ENCODE data around the gene CCNH.

DNA sequence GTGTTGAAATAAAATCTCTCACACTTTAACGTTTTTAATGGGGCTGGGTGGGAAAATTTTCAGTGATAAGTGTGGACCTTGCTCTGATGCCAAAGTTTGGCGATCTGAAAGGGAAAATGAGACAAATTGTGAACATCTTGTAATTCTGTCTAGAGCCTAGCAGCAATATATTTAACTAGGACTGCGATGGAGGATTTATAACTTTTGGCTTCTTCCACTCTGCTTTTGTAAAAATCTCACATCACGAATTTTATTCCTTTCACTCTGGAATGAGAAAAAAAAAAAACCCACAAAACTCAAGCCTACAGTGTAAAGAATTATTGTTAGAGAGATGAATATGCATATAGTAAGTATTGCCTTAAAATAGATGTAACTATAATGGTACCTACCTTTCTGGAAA lies 19.9 kb downstream of the CCNH start:
- TF ChIP-seq, protein P1, sequence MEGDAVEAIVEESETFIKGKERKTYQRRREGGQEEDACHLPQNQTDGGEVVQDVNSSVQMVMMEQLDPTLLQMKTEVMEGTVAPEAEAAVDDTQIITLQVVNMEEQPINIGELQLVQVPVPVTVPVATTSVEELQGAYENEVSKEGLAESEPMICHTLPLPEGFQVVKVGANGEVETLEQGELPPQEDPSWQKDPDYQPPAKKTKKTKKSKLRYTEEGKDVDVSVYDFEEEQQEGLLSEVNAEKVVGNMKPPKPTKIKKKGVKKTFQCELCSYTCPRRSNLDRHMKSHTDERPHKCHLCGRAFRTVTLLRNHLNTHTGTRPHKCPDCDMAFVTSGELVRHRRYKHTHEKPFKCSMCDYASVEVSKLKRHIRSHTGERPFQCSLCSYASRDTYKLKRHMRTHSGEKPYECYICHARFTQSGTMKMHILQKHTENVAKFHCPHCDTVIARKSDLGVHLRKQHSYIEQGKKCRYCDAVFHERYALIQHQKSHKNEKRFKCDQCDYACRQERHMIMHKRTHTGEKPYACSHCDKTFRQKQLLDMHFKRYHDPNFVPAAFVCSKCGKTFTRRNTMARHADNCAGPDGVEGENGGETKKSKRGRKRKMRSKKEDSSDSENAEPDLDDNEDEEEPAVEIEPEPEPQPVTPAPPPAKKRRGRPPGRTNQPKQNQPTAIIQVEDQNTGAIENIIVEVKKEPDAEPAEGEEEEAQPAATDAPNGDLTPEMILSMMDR (conservative IDR thresholded peaks at IDR 0.05; ENCODE audit: low read depth in 2 of 2), result no peak
- TF ChIP-seq EZH2 (IDR thresholded peaks at IDR 0.05; ENCODE audit: low read depth, unreplicated experiment) (no peak), POLR2AphosphoS5 (IDR thresholded peaks at IDR 0.05; ENCODE audit: low read depth) (no peak), EZH2phosphoT487 (IDR thresholded peaks at IDR 0.05; ENCODE audit: unreplicated experiment) (no peak), STAT1 (IDR thresholded peaks at IDR 0.05; ENCODE audit: unreplicated experiment) (no peak), JUNB (IDR thresholded peaks at IDR 0.05; ENCODE audit: unreplicated experiment) (no peak), ZNF331 (CRISPR knock-in tag; IDR thresholded peaks at IDR 0.05; ENCODE audit: low read depth) (no peak), CREB1 (CRISPR knock-in tag; IDR thresholded peaks at IDR 0.05; ENCODE audit: low read depth) (no peak), NANOG (IDR thresholded peaks at IDR 0.05; ENCODE audit: borderline replicate concordance) (no peak)
- TF ChIP-seq, protein P2, sequence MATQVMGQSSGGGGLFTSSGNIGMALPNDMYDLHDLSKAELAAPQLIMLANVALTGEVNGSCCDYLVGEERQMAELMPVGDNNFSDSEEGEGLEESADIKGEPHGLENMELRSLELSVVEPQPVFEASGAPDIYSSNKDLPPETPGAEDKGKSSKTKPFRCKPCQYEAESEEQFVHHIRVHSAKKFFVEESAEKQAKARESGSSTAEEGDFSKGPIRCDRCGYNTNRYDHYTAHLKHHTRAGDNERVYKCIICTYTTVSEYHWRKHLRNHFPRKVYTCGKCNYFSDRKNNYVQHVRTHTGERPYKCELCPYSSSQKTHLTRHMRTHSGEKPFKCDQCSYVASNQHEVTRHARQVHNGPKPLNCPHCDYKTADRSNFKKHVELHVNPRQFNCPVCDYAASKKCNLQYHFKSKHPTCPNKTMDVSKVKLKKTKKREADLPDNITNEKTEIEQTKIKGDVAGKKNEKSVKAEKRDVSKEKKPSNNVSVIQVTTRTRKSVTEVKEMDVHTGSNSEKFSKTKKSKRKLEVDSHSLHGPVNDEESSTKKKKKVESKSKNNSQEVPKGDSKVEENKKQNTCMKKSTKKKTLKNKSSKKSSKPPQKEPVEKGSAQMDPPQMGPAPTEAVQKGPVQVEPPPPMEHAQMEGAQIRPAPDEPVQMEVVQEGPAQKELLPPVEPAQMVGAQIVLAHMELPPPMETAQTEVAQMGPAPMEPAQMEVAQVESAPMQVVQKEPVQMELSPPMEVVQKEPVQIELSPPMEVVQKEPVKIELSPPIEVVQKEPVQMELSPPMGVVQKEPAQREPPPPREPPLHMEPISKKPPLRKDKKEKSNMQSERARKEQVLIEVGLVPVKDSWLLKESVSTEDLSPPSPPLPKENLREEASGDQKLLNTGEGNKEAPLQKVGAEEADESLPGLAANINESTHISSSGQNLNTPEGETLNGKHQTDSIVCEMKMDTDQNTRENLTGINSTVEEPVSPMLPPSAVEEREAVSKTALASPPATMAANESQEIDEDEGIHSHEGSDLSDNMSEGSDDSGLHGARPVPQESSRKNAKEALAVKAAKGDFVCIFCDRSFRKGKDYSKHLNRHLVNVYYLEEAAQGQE (IDR thresholded peaks at IDR 0.05; ENCODE audit: unreplicated experiment), result no peak
- TF ChIP-seq, protein P3, sequence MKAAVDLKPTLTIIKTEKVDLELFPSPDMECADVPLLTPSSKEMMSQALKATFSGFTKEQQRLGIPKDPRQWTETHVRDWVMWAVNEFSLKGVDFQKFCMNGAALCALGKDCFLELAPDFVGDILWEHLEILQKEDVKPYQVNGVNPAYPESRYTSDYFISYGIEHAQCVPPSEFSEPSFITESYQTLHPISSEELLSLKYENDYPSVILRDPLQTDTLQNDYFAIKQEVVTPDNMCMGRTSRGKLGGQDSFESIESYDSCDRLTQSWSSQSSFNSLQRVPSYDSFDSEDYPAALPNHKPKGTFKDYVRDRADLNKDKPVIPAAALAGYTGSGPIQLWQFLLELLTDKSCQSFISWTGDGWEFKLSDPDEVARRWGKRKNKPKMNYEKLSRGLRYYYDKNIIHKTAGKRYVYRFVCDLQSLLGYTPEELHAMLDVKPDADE (IDR thresholded peaks at IDR 0.05), result no peak
- TF ChIP-seq, protein P4, sequence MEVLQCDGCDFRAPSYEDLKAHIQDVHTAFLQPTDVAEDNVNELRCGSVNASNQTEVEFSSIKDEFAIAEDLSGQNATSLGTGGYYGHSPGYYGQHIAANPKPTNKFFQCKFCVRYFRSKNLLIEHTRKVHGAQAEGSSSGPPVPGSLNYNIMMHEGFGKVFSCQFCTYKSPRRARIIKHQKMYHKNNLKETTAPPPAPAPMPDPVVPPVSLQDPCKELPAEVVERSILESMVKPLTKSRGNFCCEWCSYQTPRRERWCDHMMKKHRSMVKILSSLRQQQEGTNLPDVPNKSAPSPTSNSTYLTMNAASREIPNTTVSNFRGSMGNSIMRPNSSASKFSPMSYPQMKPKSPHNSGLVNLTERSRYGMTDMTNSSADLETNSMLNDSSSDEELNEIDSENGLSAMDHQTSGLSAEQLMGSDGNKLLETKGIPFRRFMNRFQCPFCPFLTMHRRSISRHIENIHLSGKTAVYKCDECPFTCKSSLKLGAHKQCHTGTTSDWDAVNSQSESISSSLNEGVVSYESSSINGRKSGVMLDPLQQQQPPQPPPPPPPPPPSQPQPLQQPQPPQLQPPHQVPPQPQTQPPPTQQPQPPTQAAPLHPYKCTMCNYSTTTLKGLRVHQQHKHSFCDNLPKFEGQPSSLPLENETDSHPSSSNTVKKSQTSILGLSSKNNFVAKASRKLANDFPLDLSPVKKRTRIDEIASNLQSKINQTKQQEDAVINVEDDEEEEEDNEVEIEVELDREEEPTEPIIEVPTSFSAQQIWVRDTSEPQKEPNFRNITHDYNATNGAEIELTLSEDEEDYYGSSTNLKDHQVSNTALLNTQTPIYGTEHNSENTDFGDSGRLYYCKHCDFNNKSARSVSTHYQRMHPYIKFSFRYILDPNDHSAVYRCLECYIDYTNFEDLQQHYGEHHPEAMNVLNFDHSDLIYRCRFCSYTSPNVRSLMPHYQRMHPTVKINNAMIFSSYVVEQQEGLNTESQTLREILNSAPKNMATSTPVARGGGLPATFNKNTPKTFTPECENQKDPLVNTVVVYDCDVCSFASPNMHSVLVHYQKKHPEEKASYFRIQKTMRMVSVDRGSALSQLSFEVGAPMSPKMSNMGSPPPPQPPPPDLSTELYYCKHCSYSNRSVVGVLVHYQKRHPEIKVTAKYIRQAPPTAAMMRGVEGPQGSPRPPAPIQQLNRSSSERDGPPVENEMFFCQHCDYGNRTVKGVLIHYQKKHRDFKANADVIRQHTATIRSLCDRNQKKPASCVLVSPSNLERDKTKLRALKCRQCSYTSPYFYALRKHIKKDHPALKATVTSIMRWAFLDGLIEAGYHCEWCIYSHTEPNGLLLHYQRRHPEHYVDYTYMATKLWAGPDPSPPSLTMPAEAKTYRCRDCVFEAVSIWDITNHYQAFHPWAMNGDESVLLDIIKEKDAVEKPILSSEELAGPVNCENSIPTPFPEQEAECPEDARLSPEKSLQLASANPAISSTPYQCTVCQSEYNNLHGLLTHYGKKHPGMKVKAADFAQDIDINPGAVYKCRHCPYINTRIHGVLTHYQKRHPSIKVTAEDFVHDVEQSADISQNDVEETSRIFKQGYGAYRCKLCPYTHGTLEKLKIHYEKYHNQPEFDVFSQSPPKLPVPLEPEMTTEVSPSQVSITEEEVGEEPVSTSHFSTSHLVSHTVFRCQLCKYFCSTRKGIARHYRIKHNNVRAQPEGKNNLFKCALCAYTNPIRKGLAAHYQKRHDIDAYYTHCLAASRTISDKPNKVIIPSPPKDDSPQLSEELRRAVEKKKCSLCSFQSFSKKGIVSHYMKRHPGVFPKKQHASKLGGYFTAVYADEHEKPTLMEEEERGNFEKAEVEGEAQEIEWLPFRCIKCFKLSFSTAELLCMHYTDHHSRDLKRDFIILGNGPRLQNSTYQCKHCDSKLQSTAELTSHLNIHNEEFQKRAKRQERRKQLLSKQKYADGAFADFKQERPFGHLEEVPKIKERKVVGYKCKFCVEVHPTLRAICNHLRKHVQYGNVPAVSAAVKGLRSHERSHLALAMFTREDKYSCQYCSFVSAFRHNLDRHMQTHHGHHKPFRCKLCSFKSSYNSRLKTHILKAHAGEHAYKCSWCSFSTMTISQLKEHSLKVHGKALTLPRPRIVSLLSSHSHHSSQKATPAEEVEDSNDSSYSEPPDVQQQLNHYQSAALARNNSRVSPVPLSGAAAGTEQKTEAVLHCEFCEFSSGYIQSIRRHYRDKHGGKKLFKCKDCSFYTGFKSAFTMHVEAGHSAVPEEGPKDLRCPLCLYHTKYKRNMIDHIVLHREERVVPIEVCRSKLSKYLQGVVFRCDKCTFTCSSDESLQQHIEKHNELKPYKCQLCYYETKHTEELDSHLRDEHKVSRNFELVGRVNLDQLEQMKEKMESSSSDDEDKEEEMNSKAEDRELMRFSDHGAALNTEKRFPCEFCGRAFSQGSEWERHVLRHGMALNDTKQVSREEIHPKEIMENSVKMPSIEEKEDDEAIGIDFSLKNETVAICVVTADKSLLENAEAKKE (CRISPR knock-in tag; IDR thresholded peaks at IDR 0.05), result no peak

Data from GM23338 (cell line).